CD4-positive, alpha-beta T cell treated with Interferon alpha-2 for 1 hour (primary cell): ENCODE results near the gene UGT1A9.
"Not testable (repeated sequence)": the region's sequence is repeated elsewhere in the genome, so short reads cannot be mapped to it uniquely, and the experiment has no call there.

Experiments used
- DNase-seq, 2 donors: peaks; one replicate each; pipeline ENCODE4 v3.0.0-alpha.2; 2020 to 2022

UGT1A9 gene

DNA sequence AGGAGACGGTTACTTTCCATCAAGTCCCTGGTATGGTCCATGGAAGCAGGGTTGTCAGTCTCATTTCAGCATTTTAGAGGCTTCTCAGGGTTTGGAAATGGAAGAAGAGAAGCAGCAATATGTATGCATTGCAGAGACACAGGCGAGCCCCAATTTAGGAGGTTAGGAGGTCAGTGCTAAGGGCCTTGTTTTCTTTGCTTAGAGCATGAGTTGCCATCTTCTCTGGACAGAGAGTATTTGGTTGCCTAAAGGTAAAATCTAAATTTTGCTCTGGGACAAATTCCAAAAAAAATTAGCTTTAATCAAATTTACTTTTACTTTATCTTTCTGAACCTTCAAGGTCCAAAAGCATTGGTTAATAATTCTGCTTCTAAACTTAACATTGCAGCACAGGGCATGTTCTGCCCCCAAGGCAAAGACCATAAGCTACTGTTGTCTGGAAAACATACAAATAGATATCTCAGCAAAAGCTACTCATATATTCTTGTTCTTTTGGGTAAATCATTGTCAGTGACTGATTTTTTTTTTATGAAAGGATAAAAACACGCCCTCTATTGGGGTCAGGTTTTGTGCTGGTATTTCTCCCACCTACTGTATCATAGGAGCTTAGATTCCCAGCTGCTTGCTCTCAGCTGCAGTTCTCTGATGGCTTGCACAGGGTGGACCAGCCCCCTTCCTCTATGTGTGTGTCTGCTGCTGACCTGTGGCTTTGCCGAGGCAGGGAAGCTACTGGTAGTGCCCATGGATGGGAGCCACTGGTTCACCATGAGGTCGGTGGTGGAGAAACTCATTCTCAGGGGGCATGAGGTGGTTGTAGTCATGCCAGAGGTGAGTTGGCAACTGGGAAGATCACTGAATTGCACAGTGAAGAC is at the start of gene UGT1A9:
Gene UGT1A9 (plus strand): TSS at position 609 of the 872 bp plus-strand sequence. CDS start 37 bp downstream, at position 646.
- no peak for DNase-seq

DNA sequence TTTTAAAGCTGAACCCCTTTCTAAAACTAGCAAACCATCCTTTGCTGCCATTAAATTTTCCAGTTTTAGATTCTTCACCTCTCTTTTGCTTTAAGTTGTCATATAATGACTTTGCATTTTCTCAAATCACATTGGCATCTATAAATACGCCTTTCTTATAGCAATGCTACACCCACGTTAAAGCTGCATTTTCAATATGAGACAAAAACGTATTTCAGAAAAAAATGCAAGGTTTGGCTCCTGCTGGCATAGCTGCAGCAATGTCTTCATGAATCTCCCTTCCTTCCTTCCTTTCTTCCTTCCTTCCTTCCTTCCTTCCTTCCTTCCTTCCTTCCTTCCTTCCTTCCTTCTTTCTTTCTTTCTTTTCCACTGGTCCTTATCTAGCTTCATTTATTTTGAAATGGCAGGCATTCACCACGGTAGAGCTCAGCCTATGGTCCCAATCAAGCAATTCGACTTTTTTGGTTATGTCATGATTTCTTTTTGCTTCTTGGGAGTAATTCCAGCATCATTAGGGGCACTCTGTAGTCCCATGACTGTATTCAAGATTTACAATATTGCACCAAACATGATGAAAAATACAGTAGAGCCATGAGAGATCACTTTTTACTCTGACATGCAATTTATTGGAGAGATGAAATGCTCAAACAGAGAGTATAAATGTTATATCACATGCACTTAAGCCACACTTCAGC is 44.2 kb upstream of the UGT1A9 start:
- no peak for DNase-seq

DNA sequence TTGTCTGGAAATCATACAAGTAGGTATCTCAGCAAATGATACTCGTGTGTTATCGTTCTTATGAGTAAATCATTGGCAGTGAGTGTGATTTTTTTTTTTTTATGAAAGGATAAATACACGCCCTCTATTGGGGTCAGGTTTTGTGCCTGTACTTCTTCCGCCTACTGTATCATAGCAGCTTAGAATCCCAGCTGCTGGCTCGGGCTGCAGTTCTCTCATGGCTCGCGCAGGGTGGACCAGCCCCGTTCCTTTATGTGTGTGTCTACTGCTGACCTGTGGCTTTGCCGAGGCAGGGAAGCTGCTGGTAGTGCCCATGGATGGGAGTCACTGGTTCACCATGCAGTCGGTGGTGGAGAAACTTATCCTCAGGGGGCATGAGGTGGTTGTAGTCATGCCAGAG is 35.4 kb upstream of the UGT1A9 start, which contains the start of gene UGT1A10:
Gene UGT1A10 (plus strand): TSS at position 143 of the 400 bp plus-strand sequence. CDS start 75 bp downstream, at position 218.
- not testable (repeated sequence) for DNase-seq

DNA sequence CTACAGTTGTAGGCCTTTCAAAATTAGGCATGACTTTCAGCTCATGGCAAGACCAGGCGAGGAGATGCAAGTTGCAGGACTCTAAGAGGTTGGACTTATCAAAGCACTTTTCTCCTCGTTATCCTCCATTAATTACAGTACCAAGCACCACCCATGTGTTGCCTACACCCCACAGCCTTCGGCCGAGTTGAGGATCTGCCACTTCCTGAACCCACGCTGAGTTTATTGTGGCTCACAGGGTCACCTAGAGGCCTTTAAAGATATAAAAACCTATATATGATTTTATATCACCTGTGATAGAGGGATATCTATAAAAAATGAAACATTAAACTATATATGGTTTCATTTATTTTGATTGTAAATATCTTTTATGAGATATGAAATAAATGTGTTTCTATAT is 32.9 kb upstream of the UGT1A9 start:
- DNase-seq, result no peak

DNA sequence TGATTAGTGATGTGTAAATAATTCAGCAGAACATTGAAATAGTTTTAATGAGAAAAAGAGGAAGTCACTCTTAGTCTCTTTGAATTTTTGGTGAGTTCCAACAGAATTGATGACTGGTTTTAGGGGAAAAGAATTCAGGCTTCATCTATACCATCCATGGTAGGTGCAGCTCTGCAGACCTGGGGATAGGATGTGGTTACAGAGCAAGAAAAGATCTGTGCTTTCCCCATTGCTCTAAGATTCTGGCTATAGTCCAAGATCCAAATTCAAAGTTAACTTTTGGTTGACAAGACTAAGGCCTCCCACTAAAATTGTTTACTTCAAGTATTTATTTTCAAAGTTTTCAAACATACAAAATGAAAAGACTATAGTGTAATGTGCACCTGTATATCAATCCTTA is 31.8 kb upstream of the UGT1A9 start:
- DNase-seq, result peak in 1 of 2 donors; percentile 3

DNA sequence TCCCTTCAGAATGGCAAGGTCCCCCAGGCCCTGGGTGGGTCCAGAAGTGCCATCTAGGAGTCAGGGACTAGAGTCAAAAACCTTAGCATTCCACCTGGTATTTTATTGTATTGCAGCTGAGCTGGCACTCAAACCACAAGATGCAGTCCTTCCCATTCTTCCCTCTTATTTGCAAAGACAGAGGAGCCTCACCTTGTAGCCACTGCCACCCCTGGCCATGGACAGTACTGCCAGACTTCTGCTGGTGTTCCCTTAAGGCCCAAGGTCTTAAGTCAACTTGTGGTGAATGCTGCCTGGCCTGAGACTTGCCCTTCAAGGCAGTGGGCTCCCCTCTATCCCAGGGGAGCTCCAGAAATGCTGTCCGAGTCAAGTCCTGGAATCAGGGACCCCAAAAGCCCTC is 28.6 kb upstream of the UGT1A9 start:
- no peak for DNase-seq

DNA sequence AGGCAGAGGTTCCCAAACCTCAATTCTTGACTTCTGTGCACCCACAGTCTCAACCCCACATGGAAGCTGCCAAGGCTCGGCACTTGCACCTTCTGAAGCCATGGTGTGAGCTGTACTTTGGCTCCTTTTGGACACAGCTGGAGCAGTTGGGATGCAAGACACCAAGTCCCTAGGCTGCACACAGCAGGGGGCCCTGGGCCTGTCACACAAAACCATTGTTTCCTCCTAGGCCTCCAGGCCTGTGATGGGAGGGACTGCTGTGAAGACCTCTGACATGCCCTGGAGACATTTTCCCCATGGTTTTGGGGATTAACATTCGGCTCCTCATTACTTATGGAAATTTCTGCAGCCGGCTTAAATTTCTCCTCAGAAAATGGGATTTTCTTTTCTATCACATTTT is 25.7 kb upstream of the UGT1A9 start:
- DNase-seq, result not testable (repeated sequence)

DNA sequence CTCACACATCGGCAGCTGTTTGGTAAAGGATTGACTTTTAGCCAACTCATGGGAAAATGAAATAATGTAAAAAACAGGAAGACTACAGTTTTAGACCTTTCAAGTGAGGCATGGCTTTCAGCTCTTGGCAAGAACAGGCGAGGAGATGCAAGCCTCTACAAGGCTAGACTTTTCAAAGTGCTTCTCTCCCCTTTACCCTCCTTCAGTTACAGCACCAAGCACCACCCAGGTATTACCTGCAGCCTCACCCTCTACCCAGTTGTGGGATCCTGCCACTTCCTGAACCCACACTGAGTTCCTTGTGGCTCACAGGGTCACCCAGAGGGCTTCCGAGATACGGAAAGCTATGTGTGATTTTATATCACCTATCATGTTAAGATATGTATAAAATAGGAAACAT is 20.7 kb upstream of the UGT1A9 start:
- DNase-seq, result no peak

DNA sequence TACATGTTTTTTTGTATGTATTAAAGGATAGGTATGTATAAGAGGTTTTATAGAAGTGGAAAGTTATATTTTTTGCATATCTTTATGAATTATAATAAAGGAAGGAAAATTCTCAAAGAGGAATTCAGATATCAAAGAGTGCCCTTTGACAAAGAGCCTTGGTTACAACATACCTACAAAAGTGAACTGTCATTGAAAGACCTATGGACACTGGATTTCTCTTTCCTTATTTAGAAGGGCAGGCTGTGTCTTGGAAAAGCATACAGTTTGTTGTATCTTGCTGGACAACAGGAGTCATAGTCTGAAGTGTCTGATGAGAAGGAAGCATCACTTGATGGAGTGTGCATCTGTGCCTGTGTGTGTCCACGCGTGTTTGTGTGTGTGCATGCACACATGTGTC is 20.3 kb upstream of the UGT1A9 start:
- DNase-seq, result no peak

DNA sequence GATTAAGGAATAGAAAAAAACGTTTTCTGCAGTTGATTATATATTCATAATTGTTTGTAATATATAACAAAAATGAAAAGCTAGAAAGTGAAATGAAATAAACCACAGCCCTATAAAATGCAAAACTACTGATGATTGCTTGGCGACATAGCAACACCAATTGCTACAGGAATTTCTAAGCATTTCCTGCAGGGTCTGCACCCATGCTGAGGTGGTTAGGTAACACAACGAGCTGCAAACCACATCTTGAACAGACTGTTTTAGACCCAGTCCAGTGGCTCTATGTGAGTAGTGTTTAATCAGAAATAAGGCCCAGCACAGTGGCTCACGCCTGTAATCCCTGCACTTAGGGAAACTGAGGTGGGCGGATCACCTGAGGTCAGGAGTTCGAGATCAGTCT is 17.2 kb upstream of the UGT1A9 start:
- no peak for DNase-seq

DNA sequence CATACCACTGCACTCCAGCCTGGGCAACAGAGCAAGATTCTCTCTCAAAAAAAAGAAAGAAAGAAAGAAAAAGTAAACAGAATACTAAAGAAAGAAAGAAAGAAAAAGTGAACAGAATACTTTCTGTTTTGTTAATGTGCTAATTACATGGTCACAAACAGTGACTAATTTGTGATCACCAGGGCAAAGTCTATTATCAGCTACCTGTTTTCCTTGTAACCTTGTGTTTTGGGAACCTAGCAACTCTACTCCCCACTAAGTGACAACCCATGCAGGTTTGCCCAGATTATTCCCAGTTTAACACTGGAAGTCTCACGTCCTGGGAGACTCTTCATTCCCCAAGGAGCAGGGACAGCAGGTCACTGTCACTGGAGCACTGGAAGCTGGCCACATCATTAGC is 16.7 kb upstream of the UGT1A9 start:
- DNase-seq, result no peak

DNA sequence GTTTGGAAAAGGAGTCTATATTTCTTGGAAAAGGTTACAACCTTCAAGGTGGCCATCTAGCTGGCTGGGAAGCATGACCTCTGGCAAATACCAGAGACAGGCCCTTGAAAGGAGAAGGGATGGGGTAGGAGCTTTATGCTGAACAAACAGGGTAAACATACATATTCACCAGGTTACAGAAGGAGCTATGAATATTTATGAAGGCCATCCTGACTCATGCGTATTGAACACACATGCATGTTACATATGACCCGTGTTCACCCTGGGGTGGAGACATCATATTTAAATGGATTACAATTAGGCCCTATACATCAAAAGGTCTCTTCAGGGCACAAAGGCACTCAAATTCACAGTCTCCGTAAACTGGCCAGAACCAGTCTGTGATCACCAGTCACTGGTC is 15.8 kb upstream of the UGT1A9 start:
- DNase-seq, result not testable (repeated sequence)

DNA sequence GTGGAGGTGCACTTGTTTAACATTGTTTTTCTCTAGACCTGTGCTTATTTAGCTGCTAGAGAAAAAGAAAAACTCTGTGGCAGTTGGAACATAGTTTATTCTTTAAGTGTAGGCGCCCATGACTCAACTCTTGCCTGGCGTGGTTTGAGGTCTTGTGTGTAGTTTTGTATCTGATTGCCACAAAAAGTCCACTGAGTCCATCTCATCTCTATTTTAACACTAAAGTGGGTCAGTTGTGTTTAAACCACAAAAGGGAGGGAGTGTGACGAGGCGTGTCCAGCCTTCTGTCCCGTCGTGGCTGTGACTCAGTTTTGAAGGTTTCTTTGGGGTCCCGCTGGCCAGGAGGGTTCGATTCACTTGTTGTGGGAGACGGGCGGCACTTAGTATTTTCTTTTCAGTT is 15.3 kb upstream of the UGT1A9 start:
- DNase-seq, result no peak

DNA sequence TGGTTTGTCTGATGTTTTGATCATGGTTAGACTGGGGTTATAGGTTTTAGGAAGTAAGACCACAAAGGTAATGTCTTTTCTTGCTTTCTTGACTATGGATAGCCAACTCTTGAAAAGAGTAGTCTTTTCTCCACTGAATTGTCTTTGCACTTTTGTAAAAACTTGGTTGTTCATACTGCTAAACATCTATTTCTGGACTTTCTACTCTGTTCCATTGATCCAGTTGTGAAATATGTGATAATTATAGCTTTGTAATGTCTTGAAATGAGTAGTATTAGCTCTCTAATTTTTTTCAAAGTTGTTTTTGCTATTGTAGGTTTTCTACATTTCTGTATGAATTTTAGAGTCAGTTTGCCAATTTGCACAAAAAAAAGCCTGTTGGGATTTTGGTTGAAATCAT is 13.1 kb upstream of the UGT1A9 start:
- DNase-seq, result no peak

DNA sequence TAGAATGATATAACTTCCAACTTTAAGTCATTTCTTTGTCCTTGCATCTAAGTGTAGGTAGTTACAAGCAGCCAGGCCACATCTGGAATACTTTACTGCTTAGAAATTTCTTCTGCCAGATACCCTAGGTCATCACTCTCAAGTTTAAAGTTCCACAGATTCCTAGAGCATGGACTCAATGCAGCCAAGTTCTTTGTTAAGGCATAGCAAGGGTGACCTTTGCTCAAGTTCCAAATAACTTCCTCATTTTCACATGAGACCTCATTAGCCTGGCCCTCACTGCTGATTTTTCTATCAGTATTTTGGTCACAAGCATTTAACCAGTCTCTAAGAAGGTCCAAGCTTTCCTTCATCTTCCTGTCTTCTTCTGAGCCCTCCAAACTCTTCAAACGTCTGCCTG is 7.8 kb upstream of the UGT1A9 start:
- DNase-seq, result no peak

DNA sequence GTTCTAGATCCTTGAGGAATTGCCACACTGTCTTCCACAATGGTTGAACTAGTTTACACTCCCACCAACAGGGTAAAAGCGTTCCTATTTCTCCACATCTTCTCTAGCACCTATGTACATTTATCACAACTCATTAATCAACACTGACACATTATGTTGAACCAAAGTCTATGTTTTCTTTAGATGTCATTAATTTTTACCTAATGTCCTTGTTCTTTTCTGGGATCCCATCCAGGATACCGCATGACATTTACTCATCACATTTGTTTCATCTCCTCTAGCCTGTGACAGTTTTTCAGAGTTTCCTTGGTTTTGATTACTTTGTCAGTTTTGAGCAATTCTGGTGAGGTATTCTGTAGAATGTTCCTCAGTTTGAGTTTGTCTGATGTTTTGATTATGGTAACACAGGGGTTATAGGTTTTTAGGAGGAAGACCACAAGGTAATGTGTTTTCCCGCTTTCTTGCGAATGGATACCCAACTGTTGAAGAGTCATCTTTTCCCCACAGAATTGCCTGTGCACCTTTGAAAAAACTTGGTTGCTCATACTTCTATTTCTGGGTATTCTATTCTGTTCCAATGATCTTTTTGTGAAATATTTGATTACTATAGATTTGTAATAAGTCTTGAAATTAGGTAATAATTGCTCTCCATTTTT is 3.0 kb upstream of the UGT1A9 start:
- DNase-seq, result no peak

DNA sequence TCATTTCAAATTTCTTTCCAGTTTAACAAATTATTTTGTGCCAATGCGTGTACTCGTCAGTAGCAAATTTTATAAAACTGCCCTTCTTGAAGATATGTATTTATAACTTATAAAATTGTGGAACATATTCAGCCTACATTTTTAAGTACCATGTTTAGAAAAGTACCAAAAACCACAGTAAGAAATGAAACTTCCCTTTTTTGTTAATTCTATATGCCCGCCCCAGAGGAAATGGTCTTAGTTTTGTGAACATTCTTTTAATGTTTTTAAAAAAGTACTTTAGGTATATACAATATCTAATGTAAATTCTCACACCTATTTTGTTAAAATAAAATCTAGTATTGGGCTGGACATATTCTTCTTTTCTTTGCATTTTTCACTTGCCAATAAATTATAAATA is 1.2 kb downstream of the UGT1A9 start:
- DNase-seq, result no peak

DNA sequence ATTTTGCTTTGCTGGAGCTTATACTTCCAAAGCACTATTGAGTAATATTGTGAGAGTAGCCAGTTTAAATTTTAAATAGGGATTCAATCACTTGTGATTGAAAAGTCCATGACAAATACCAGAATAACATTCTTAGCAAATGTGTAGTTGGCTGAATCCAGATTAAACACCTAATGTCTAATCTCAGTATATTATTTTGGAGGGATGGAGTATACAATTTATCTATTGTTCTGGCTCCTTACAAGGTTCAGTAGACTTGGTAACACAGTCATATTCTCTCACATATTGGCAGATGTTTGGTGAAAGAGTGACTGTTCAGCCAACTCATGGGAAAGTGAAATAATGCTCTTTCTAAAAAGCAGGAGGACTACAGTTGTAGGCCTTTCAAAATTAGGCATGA is 2.2 kb downstream of the UGT1A9 start:
- no peak for DNase-seq

DNA sequence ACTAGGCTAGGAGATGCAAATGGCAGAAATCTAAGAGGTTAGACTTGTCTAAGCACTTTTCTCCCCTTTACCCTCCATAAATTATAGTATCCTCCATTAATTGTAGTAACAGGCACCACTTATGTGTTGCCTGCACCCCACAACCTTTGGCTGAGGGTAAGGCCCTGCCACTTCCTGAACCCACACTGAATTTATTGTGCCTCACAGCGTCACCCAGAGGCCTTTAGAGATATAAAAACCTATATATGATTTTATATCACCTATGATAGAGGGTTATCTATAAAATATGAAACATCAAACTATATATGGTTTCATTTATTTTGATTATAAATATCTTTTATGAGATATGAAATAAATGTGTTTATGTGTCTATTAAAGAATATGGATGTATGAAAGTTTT is 2.6 kb downstream of the UGT1A9 start:
- DNase-seq, result no peak

DNA sequence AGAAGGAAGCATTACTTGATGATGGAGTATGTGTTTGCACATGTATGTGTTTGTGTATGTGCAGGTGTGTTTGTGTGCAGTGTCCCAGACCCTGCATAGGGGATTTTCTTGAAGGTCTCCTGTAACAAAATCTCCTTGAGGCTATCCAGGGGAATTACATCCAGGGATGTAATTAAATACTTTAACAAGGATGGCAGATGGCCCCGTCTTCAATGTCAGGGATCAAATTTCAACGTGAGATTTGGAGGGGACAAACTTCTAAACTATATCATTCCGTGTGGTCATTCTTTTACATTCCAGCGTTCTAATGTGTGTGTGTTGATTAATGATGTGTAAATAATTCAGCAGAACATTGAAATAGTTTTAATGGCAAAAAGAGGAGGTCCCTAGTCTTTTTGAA is 3.3 kb downstream of the UGT1A9 start:
- no peak for DNase-seq

DNA sequence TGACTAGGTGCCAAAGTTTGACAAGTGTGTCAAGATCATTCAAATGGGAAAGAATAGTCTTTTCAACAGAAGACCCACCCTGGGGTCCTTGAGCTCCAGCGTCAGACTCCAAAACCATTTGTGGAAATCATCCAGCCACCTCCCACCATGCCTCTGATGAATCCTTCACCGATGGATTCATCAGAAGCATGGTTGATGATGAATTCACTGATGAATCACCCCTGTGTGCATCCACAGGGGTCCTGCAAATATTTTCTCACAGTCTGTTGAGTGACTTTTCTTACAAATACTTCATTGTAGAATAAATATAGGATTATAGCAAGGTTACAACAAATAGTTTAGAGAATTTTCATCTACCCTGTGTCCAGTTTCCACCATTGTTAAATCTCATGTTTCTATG is 4.3 kb downstream of the UGT1A9 start:
- no peak for DNase-seq

DNA sequence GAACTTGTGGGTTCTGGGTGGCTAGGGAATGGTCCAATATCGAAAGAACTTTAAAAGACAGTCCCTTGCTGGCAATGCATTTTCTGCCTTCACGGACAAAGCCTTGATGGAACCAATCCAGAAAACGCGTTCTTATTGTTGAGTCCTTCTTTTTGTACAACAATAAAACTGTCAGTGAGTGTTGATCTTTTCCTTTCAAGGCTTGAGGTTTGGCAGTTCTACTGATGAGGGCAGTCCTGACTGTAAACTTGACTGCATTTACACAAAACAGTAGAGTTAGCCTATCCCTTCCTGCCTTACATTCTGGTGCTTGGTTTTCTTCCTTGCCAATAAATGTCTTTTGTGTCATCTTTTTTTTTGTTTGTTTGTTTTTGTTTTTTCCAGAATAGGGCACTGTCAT is 7.5 kb downstream of the UGT1A9 start:
- no peak for DNase-seq

DNA sequence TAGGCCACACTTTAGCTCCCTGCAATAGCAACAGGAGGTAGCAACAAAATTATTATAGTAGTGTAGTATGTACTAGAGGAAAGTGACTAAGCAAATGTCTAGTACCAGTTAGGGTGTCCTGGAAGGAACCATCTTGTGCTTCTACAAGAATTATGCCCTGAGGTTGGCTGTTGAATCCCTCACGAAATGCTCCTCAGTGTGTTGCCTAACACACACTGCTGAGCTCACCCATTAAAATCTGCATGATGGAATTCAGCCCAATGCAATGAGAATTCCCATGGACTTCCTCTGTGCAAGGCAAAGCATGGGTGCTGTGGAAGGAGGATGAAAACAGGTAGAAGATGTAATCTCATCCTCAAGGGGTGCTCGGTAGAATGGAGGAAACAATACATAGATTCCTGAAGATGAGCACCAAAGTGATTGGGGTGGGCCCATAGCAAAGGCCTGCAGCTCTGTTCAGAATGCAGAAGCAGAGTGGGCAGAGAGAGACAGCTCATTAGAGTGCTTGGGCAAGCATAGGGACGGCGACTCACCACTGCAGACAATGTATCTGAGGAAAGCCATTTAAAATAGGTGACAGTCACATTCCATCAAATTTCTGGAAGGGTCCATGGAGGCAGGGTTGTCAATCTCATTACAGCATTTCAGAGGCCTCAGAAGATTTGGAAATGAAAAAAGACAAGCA is 8.8 kb downstream of the UGT1A9 start:
- DNase-seq, result no peak
